ENCODE data around the gene CCNG2.
"Not testable (repeated sequence)": the region's sequence is repeated elsewhere in the genome, so short reads cannot be mapped to it uniquely, and the experiment has no call there.

CCNG2 gene

DNA sequence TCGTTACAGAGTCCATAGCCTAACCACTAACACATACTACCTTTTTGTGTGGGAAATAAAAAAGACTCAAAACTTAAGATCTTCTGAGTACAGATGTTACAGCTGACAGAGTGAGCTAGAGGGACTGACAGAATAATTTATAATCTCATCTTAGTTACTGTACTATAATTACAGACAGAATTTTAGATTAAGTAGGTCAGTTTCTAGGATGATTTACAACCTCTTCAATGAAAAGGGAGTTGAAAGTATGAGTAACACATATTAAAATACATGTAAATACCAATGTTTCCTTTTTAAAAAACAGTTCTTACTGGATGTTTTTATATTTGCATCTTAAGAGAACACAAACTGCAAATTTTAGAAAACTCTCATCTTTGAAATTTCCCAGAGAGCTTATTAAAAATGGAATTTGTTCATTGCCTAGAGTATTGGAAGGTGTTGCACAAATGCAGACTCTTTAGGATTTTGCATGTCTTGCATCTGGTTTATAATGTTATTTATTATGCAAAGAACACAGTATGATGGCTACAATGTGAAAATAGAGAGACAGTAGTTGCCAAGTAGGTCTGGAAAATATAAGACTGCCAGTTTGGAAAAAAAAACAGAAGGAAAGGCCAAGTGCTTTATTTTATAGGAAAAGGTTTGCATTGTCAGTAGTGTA lies 24.2 kb upstream of the CCNG2 start:
- ATAC-seq (replicated peaks), result no peak
- peaks cover 0 to 1% of the 10 kb centered on the region in 2 donors for H3K4me1 Mint-ChIP-seq (ENCODE audit: low read depth in 2 of 2)
- no peak for DNase-seq
- peaks cover 7% of the 10 kb centered on the region for H3K36me3 Mint-ChIP-seq (ENCODE audit: insufficient read depth)
- H3K27me3 Mint-ChIP-seq, result peaks cover 8 to 46% of the 10 kb centered on the region in 2 donors
- no peak overlapping the region for H3K27ac Mint-ChIP-seq
- no peaks in the 10 kb centered on the region for H3K9me3 Mint-ChIP-seq
- H3K4me3 Mint-ChIP-seq, result no peak overlapping the region

DNA sequence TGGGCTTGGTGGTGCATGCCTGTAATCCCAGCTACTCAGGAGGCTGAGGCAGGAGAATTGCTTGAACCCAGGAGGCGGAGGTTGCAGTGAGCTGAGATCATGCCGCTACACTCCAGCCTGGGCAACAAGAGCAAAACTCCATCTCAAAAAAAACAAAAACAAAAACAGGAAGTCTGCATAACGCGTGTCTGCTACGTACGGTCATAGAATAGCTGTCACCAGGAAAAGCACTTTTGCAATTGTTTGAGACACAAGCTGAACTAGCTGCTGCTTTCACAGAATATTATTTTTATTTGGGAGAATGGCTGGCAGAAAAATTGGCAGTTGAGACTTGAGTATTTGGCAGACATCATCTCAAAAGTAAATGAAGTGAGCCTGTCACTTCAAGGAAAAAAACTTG lies 19.6 kb upstream of the CCNG2 start:
- H3K36me3 Mint-ChIP-seq (ENCODE audit: insufficient read depth); DNase-seq; H3K9me3 Mint-ChIP-seq; H3K4me1 Mint-ChIP-seq (ENCODE audit: low read depth in 2 of 2); H3K27ac Mint-ChIP-seq: not testable (repeated sequence)
- peaks cover 8 to 23% of the 10 kb centered on the region in 2 donors for H3K27me3 Mint-ChIP-seq
- ATAC-seq (replicated peaks), result peak; percentile 61
- H3K4me3 Mint-ChIP-seq, result peak overlapping the region in 1 of 2 donors; percentile 32

DNA sequence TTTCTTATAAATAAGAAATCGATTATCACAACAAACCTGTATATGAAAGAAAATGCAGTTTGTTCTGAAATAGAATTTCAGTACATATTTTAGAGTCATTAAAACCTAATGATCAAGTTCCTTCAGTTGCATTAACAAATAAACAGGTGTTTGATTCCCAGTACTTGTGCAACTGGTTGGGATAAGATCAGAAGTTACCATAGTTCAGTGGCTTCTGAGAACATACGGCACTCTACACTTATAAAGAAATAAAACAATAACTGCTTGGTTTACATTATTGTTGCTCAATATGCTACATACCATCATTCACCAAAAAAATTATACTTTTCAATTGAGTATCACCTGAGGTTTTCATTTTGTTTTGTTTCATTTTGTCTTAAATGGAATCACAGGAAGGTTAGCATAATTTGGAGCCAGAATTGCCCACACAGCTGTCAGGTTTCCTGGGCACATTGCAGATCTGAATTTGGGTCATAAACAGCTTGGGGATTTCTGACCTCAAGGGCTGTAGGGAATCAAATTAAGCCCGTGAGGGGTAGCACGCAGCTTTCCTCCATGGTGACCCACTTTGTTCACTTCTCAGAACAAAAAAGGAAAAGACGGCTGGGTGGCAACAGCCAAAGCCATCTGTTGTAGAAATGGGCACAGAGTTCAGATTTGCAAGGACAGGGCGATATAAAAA lies 14.9 kb upstream of the CCNG2 start:
- peak overlapping the region in 1 of 2 donors; percentile 3 for H3K4me3 Mint-ChIP-seq
- H3K9me3 Mint-ChIP-seq, result no peaks in the 10 kb centered on the region
- ATAC-seq (replicated peaks) (peak; percentile 81), DNase-seq (no peak)
- H3K27me3 Mint-ChIP-seq, result peaks cover 0 to 8% of the 10 kb centered on the region in 2 donors
- H3K27ac Mint-ChIP-seq, result no peak overlapping the region
- H3K4me1 Mint-ChIP-seq (ENCODE audit: low read depth in 2 of 2), result peaks cover 5 to 13% of the 10 kb centered on the region in 2 donors
- H3K36me3 Mint-ChIP-seq (ENCODE audit: insufficient read depth), result peaks cover 3% of the 10 kb centered on the region

DNA sequence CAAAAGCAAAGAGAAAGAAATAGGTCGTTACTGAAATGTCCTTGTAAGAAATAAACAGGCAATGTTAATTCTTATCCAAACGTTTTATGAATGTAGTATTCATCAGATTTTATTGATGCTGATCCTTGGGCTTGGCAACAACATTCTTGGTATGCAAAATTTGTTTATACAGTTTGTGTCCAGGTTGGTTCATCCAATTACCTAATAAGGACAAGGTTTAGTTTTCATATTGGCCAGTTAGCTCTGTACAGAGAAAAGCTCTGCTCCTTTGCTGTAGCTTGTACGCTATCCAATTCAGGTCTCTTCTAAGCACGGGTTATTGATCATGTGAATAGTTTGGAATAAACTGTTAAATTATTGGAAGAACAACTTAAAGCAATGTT lies 14.4 kb upstream of the CCNG2 start:
- Mint-ChIP-seq H3K27ac (no peak overlapping the region), H3K27me3 (peaks cover 0 to 8% of the 10 kb centered on the region in 2 donors), H3K4me3 (peak overlapping the region in 1 of 2 donors; percentile 3), H3K4me1 (ENCODE audit: low read depth in 2 of 2) (peaks cover 5 to 12% of the 10 kb centered on the region in 2 donors), H3K36me3 (ENCODE audit: insufficient read depth) (no peaks in the 10 kb centered on the region), H3K9me3 (no peaks in the 10 kb centered on the region)
- ATAC-seq (replicated peaks) (no peak), DNase-seq (no peak)

DNA sequence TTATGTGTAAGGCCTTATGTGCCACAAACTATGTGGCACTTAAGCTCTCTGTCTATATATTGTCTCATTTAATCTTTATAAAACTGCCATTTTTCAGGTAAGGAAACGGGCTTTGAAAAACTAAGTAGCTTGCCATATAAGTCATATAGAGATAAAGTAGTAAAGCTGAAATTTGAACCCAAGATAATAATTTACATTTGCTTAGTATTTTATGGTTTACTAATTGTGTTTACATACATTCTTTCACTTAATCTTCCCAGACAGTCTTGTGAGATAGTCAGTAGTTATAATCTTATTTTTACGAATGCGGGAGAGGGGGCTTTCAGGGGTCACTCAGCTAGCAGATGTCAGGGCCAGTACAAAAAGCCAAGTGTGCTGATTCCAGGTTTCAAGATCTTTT lies 13.9 kb upstream of the CCNG2 start:
- no peaks in the 10 kb centered on the region for H3K36me3 Mint-ChIP-seq (ENCODE audit: insufficient read depth)
- no peak for ATAC-seq (replicated peaks)
- H3K4me1 Mint-ChIP-seq (ENCODE audit: low read depth in 2 of 2), result peaks cover 5 to 12% of the 10 kb centered on the region in 2 donors
- no peaks in the 10 kb centered on the region for H3K9me3 Mint-ChIP-seq
- peaks cover 0 to 8% of the 10 kb centered on the region in 2 donors for H3K27me3 Mint-ChIP-seq
- H3K4me3 Mint-ChIP-seq, result no peak overlapping the region
- no peak overlapping the region for H3K27ac Mint-ChIP-seq
- no peak for DNase-seq

DNA sequence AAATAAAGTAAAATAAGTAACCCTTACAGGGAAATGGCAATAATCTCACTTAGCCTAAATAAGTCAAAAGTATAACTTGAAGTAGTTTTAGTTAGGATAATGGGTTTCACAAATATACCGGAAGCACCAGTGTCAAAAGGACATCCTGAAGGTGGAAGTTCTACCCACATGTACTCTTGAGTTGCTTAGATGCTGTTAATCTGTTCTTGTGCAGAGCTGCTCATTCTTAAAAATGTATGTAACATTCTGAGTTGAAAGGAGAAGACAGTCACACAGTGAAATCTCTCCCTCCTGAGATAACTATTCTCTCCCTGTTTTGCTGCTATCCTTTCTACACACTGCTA lies 11.2 kb upstream of the CCNG2 start:
- Mint-ChIP-seq H3K9me3 (no peaks in the 10 kb centered on the region), H3K4me1 (ENCODE audit: low read depth in 2 of 2) (peaks cover 5 to 12% of the 10 kb centered on the region in 2 donors), H3K36me3 (ENCODE audit: insufficient read depth) (no peaks in the 10 kb centered on the region), H3K27me3 (peaks cover 7 to 8% of the 10 kb centered on the region in 2 donors), H3K4me3 (no peak overlapping the region), H3K27ac (no peak overlapping the region)
- DNase-seq (no peak), ATAC-seq (replicated peaks) (no peak)

DNA sequence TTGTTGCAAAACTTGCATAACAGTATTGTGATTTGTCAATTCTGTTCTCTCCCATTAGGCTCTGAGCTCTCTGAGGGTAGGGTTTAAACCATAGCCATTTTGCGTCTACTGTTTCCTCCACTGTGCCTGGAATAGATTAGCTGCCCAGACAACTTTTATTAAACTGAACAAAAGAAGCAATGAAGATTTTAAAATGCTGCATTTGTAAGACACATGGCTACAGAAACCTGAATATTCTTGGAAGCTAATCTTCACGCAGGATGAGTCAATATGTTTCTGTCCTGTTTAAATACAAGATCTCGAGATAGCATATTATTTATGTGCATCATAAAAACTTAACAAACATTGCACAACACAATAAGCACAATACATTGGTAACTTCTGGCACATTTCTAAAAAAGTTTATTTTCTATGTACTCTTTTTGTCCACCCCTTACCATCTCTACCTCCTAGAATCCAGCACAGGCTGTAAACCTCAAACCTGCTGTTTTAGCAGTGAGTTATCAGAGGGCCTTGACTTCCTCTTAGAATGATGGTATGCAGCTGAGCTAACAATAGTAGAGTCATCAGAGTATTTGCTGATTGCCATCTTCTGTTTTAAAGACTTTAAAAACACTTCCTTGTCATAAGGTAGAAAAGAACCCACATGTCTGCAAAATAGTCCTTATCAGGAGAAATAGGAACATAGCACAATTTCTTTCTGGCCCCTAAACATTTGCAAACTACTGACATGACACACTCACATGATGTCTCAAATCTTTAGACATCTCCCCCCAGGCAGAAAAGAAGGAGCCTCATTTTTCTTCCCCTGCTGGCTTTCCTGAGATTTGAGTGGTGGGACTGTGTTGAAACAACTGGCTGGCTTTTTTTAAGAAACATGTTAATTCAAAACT lies 10.6 kb upstream of the CCNG2 start:
- no peak for ATAC-seq (replicated peaks)
- H3K27me3 Mint-ChIP-seq, result peaks cover 11 to 14% of the 10 kb centered on the region in 2 donors
- DNase-seq, result no peak
- H3K9me3 Mint-ChIP-seq, result no peaks in the 10 kb centered on the region
- no peak overlapping the region for H3K27ac Mint-ChIP-seq
- H3K4me1 Mint-ChIP-seq (ENCODE audit: low read depth in 2 of 2), result peaks cover 5 to 12% of the 10 kb centered on the region in 2 donors
- no peaks in the 10 kb centered on the region for H3K36me3 Mint-ChIP-seq (ENCODE audit: insufficient read depth)
- H3K4me3 Mint-ChIP-seq, result no peak overlapping the region

DNA sequence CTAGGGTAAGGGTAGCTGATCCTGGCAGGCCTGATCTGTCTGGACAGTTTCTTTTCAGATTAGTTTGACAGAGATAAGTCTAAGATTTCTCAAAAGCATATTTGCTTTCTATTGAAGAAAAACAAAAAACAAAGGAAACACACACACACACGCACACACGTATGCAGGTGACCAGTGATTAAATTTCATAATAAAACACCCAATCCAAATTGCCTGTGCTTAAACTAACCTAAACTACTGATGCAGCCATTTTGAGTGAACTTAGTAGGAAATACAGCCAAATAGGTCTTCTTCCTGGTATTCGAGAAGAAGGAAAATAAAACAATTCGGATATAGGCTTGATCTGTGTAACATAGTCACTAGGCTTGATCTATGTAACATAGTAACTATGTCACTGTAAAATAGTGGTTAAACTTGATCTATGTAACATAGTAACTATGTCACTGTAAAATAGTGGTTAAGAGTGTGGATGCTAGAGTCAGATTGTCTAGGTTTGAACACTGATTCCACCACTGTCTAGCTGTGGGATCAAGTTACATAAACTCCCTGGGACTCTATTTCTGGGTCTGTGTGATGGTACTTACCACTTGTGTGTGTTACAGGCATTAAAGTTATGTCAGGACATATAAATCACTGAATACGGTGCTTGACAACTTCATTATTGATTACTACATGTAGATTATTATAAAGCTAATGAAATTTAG lies 9.8 kb upstream of the CCNG2 start:
- Mint-ChIP-seq H3K27ac (no peak overlapping the region), H3K9me3 (no peaks in the 10 kb centered on the region), H3K27me3 (peaks cover 11 to 14% of the 10 kb centered on the region in 2 donors), H3K4me1 (ENCODE audit: low read depth in 2 of 2) (peaks cover 5 to 11% of the 10 kb centered on the region in 2 donors), H3K4me3 (no peak overlapping the region), H3K36me3 (ENCODE audit: insufficient read depth) (no peaks in the 10 kb centered on the region)
- ATAC-seq (replicated peaks), result no peak
- no peak for DNase-seq

DNA sequence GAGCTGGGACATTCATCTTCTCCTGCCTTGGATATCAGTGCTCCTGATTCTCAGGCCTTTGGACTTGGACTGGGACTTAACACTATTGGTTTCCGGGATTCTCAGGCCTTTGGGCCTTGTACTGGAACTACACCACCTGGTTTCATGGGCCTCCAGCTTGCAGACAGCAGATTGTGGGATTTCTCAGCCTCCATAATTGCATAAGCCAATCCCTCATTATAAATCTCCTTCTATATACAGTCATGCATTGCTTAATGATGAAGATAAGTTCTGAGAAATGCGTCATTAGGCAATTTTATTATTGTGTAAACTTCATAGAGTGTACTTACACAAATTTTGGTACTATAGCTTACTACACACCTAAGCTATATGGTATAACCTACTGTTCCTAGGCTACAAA lies 8.9 kb upstream of the CCNG2 start:
- Mint-ChIP-seq H3K4me1 (ENCODE audit: low read depth in 2 of 2) (peaks cover 5 to 9% of the 10 kb centered on the region in 2 donors), H3K27me3 (peaks cover 11 to 14% of the 10 kb centered on the region in 2 donors), H3K27ac (no peak overlapping the region), H3K36me3 (ENCODE audit: insufficient read depth) (no peaks in the 10 kb centered on the region), H3K9me3 (no peaks in the 10 kb centered on the region), H3K4me3 (no peak overlapping the region)
- DNase-seq, result no peak
- no peak for ATAC-seq (replicated peaks)

DNA sequence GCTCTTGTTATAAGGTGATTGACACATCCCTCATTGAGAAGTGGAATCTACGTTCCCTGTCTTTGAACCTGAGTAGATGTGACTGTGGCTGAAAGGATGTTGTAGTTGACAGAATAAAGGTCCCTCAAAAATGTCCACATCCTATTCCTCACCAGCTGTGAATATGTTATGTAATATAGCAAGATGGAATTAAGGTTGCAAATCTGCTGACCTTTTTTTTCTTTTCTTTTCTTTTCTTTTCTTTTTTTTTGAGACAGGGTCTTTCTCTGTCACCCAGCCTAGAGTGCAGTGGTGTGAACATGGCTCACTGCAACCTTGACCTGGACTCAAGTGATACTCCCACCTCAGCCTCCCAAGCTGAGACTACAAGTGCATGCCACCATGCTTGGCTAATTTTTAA lies 7.2 kb upstream of the CCNG2 start:
- Mint-ChIP-seq H3K36me3 (ENCODE audit: insufficient read depth) (no peaks in the 10 kb centered on the region), H3K9me3 (no peaks in the 10 kb centered on the region), H3K4me3 (no peak overlapping the region), H3K4me1 (ENCODE audit: low read depth in 2 of 2) (peaks cover 5 to 9% of the 10 kb centered on the region in 2 donors), H3K27me3 (peaks cover 11 to 14% of the 10 kb centered on the region in 2 donors), H3K27ac (no peak overlapping the region)
- ATAC-seq (replicated peaks) (no peak), DNase-seq (no peak)

DNA sequence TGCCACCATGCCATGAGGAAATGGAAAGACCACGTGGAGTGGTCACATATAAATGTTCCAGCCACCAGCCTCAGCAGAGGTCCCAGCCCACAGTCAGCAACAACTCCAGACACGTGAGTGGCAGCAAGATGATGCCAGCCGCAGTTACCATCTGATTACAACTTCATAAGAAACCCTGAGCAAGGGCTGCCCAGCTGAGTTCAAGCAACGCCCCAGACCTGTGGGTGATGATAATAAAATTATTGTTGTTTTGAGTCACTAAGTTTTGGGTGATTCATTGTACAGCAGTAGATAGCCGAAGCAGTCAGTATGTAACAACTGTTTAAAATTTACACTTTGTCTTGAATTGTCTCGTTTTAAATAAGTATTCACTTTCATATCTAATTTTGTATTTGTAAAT lies 5.8 kb upstream of the CCNG2 start:
- peaks cover 2 to 5% of the 10 kb centered on the region in 2 donors for H3K4me1 Mint-ChIP-seq (ENCODE audit: low read depth in 2 of 2)
- no peak for ATAC-seq (replicated peaks)
- H3K27ac Mint-ChIP-seq, result no peak overlapping the region
- no peak overlapping the region for H3K4me3 Mint-ChIP-seq
- no peaks in the 10 kb centered on the region for H3K9me3 Mint-ChIP-seq
- peaks cover 11 to 14% of the 10 kb centered on the region in 2 donors for H3K27me3 Mint-ChIP-seq
- no peak for DNase-seq
- peaks cover under 1% of the 10 kb centered on the region for H3K36me3 Mint-ChIP-seq (ENCODE audit: insufficient read depth)

DNA sequence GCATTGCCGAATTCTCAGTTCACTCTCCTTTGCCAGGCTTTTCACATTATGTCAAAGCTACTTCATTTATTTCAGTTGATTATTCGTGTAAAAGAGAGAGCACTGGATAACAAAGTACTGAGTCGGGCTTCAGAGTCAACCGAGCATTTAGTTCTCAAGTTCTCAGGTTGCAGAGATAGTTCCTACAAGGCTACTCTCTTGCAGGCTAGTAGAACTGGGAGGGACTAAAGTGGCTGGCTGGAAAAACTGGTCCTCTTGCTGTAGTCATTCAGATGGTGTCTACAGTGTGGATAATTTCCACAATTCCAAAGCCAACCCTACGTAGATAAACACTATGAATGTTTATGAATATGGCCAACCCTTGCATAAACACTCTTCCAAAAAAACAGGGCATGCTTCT lies 4.6 kb upstream of the CCNG2 start:
- H3K4me3 Mint-ChIP-seq, result no peak overlapping the region
- ATAC-seq (replicated peaks), result no peak
- no peaks in the 10 kb centered on the region for H3K9me3 Mint-ChIP-seq
- peaks cover 11 to 14% of the 10 kb centered on the region in 2 donors for H3K27me3 Mint-ChIP-seq
- peaks cover 6 to 10% of the 10 kb centered on the region in 2 donors for H3K4me1 Mint-ChIP-seq (ENCODE audit: low read depth in 2 of 2)
- peaks cover 12% of the 10 kb centered on the region for H3K36me3 Mint-ChIP-seq (ENCODE audit: insufficient read depth)
- no peak overlapping the region for H3K27ac Mint-ChIP-seq
- DNase-seq, result no peak

DNA sequence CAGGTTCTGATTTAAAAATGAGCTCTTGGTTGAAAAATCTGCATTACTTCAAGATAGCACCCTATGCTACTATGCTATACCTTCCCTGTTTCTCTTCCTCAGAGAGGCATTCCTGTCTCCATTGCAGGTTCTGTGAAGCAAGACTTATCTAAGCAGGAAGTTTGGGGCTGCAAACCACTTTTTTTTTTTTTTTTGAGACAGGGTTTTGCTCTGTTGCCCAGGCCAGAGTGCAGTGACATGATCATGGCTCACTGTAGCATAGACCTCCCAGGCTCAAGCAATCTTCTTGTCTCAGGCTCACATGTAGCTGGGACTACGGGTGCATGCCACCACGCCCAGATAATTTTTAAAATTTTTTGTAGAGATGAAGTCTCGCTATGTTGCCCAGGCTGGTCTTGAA lies 4.0 kb upstream of the CCNG2 start:
- H3K27ac Mint-ChIP-seq, result no peak overlapping the region
- H3K4me1 Mint-ChIP-seq (ENCODE audit: low read depth in 2 of 2), result peaks cover 6 to 10% of the 10 kb centered on the region in 2 donors
- no peak for ATAC-seq (replicated peaks)
- no peak for DNase-seq
- H3K27me3 Mint-ChIP-seq, result peaks cover 11 to 14% of the 10 kb centered on the region in 2 donors
- H3K36me3 Mint-ChIP-seq (ENCODE audit: insufficient read depth), result peaks cover 18% of the 10 kb centered on the region
- H3K9me3 Mint-ChIP-seq, result no peaks in the 10 kb centered on the region
- H3K4me3 Mint-ChIP-seq, result no peak overlapping the region

Data from effector memory CD8-positive, alpha-beta T cell (primary cell).